Hematopoietic multipotent progenitor cell treated with erythropoietin and hydrocortisone succinate and interleukin-3 and kit ligand, for 4 days (in vitro differentiated cells): ENCODE measurements around the gene NME7.

Source experiments
- DNase-seq: peaks from one replicate; pipeline ENCODE4 v3.0.0-alpha.2; 2015

The NME7 gene

DNA sequence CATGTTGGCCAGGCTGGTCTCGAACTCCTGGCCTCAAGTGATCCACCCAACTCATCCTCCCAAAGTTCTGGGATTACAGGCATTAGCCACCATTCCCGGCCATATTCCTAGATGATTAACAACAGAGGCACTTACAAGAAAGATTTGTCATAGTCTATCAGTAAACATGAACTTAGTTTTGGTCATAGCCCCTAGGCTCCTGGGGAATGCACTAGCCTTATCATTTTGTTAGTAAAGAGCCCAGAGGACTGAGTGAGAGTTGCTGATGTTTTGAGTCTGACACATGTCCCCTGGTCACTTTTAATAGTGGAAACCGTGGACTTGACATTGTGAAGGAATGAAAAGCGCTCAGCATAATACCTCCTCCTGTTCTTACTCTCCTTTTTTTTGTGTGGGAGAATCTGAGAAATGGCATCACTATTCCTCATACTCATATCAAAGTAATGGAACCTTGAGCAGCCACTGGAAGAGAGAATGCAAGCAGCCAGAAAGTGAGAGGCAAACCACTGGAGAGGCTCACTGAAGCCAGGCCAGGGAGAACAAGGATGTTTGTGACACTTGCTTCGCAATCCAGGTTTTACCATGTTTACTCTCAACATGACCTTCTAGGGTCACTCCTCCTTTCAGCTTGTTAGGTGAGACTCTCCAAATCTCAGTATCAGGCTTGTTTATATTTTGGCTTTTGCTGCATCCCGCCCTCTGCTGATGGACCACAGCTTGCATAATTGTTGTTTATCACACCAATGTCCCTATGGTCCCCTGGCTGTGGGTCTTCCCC is 246.3 kb downstream of the NME7 start:
- DNase-seq = no peak

DNA sequence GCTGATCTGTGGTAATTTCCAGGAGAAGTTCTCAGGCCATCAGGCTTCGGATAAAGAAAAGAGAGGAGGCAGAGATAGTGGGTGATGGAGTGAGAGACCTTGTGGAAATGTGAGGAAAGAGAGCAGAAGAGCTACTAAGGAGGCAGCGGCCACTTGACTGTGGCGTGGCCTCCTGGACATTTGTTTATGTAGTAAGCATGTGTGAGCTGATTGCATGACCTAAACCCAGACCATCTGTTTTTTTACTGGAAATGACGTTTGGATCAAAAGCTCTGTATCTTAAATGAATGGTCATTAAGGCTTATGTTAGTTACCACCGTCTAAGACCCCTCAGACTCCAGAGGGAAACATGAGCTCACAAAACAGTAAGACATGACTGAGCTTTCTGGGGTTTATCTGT is 247.5 kb downstream of the NME7 start:
- DNase-seq = no peak

DNA sequence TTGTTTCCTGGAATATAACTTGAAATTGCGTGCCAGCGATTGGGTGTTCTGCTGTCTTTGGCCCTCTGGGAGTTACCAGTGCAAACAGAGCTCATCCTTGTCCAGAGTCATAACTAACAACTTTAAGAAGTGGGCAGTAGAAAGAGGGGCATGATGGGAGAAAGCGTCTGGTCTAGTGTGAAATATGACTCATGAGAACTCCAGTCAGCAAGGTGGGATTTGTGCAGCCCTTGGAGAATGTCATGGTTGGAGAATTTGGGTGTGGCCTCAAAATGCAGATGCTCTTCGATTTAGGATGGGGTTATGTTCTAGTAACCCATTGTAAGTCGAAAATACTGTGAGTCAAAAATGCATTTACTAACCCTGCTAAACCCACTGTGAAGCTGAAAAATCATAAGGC is 248.2 kb downstream of the NME7 start:
- no peak for DNase-seq

GRCh38 chr1:169118227-169118626 is 249.4 kb downstream of the NME7 start:
- DNase-seq = no peak

DNA sequence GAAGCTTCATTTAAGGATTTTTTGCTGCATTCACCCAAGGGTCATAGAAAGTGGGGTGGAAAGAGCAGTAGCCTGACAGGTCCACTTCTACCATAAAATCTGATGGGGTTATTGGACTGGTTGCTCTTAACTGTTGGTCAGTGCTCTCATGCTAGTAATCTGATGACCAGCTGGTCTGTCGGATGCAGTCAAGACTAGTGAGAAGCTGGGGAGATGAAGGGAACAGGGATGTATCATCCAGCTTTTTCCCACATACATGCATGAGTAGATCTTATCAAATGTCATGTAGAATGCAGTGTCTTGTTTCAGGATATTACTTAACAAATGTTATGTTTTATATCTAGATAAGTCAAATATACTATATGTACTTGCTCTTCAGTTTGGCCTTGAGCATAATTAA is 250.0 kb downstream of the NME7 start:
- no peak for DNase-seq

DNA sequence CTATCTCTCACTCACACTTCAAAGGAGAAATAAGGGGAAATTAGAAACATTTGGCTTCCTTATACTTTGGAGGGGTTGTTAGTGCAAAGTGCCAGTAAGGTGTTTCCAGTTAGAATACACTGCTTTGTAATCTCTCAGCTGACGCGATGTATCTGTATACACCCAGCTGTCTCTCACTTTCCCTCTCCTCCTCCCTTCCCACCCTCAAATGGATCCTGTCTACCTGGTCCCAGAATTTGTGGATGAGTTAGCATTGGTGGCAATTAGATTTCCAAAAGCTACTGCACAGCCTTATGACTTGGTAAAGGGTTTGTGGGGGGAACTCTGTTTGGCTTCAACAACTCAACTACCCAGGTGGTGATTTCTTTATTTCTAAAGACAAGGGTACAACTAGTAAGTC is 250.6 kb downstream of the NME7 start:
- DNase-seq = no peak

GRCh38 chr1:169115891-169116585 is 251.6 kb downstream of the NME7 start:
- DNase-seq = no peak

DNA sequence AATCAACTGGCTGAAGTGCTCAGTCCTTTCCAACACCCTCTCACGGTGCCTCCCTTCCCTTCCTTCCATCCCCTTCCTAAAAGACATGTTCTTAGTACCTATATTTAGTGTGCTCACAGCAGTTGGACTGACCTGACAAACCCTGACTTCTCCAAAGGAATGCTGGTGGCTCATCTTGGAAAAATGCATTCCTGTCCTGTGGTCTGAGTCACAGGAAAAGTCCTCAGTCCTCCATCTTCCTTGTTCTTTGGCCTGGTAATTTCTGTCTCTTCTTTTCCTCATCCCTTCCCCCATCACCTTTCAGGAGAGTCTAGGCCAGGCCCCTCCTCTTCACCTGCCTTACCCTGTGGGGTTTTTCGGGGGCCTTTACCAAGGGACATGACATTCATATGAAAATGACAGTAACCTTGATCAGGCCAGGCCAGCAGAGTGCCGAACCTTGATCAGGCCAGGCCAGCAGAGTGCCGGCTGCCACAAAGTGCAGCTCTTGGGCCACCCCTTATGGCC is 253.9 kb downstream of the NME7 start:
- no peak for DNase-seq

DNA sequence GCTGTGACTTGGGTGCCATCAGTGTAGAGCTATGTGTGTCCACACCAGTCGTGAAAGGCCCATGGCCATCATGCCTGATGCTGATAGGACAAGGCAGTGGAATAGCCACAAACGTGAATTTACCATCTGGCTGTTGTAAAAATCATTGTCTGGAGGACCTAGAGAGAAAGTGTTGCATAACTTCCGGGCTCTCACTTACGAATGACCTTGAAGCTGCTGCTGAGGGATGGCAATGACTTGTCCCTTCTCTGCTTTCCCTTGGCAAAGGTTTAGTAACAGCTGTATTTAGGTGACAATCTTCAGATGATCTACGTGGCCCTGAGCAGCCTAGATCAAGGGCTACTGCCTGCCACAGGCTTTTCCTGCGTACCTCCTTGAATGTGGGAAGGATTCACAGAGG is 255.4 kb downstream of the NME7 start:
- DNase-seq = peak; percentile 51

- no peak for DNase-seq
These were observed 256.1 kb downstream of the NME7 start for GRCh38 chr1:169111472-169111871.

- no peak for DNase-seq
These were observed 256.7 kb downstream of the NME7 start for GRCh38 chr1:169110689-169111447.

- peak; percentile 38 for DNase-seq
These were observed 257.4 kb downstream of the NME7 start for GRCh38 chr1:169110236-169110635.

DNA sequence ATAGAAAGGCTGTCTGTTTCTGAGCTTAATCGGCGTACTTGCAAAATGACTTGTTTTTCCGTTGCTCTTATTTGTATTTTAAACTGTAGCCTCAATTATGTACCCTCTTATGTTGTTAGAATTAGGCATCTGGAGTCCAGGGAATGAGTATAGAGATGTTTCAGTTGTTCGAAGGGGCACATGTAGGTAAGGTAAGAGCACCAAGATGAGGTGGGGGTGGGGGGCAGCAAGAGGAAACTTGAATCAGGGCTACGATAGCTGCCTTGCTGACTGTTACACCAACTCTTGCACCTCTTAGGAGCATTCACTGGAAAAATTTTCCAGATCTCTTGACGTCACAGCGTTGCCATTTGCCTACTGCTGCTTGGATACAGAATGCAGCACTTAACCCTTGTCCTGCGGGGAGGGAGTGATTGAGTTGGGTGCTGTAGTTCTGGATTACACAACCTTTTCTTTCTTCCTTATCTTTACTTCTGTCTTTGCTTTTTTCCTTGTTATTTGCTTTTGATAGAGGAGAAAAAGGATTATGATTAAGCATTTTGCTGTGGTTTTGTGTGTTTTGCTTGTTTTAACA is 257.9 kb downstream of the NME7 start:
- peak; percentile 64 for DNase-seq

- peak; percentile 85 for DNase-seq
These were observed 258.6 kb downstream of the NME7 start for GRCh38 chr1:169108863-169109560.

GRCh38 chr1:169108223-169108622 is 259.4 kb downstream of the NME7 start:
- no peak for DNase-seq

DNA sequence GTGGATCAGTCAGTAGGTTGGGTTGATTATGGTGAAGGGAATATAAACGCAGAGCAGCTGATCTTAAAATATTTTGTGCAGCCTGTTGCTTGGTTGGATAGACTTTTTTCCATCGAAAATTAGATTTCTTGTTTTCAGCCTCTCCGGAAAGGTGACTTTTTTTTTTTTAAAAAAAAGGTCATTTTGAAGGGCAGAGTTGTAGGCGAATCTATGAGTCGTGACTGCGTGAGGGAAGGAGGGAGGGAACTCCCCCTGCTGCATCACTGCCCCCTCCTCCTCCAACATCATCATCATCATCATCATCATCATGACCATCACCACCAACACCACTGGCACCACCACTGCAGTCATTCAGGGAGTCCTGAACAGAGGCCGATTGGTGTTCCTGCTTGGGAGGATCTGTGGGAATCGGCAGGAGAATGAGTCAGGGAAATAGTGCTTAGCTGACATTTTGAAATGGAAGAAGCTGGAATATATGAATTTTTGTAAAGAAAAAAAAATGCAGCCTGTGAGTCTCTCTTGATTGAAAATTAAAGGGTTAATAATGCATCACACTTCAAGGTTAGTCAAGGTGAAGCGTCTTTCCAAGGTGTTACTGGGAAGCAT is 259.9 kb downstream of the NME7 start:
- peak; percentile 41 for DNase-seq

GRCh38 chr1:169106921-169107602 is 260.5 kb downstream of the NME7 start:
- DNase-seq = peak; percentile 46

- peak; percentile 94 for DNase-seq
These were observed 261.3 kb downstream of the NME7 start, which contains the start of gene ATP1B1 for GRCh38 chr1:169106095-169106920. Gene ATP1B1 (plus strand): TSS chr1:169106690. CDS start chr1:169106830, 140 bp downstream.

GRCh38 chr1:169105434-169106094 is 262.0 kb downstream of the NME7 start:
- DNase-seq = peak; percentile 87

- DNase-seq = no peak
These were observed 262.5 kb downstream of the NME7 start for GRCh38 chr1:169105087-169105433.
